KOPT-K1 (cell line): ENCODE measurements around the gene DHX29.

Experiments
- H3K27ac ChIP-seq: fragments of 200-600 bp; sonication (generic); 2 replicates; pipeline ENCODE4 v1.5.1; 2016; ENCODE audit warnings: antibody characterized with exemption, mild to moderate bottlenecking, low read depth, low read length; ENCODE audit not compliant: poor library complexity, severe bottlenecking
- H3K36me3 ChIP-seq: fragments of 200-600 bp; sonication (generic); 2 replicates; pipeline ENCODE4 v1.5.1; 2017; ENCODE audit warnings: antibody characterized with exemption, mild to moderate bottlenecking, low read length, moderate library complexity; ENCODE audit not compliant: insufficient read depth
- H3K9me3 ChIP-seq: fragments of 200-600 bp; sonication (generic); 2 replicates; pipeline ENCODE4 v1.5.1; 2017; ENCODE audit warnings: antibody characterized with exemption, low read length, mild to moderate bottlenecking; ENCODE audit not compliant: insufficient read depth, poor library complexity, severe bottlenecking

DHX29 gene

DNA sequence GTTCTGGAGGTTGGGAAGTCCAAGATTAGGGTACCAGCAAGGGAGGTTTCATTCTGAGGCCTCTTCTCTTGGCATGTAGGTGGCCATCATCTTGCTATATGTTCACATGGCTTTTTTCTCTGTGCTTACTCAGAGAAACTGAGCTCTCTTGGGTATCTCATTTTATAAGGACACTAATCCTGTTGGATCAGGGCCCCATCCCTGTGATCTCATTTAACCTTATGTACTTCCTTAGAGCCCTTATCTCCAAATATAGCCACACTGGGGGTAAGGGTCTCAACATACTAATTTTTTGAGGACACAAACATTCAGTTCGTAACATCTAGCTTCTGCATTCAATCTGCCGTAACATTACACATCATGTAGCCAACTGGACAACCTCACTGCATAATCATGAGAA is 6.6 kb downstream of the DHX29 start:
- no peak overlapping the region for H3K27ac ChIP-seq
- H3K36me3 ChIP-seq, result peaks cover 37% of the 10 kb centered on the region
- H3K9me3 ChIP-seq, result peaks cover 7% of the 10 kb centered on the region

DNA sequence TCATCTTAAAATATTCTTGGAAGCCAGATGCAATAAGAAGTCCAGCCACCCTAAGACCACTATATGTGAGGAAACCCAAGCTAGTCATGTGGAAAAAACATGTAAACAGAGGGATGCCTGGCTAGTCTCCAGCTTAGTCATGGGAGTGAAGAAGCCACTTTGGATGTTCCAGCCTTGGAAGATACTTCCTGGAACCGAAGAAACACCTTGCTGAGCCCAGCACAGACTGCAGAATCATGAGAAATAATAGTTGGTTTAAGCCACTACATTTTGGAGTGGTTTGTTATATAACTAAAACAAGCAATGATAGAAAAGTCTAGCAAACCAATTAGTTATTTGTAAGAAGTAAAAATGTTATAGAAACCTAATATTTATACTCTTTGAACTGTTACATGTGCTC is 12.6 kb downstream of the DHX29 start:
- Histone ChIP-seq H3K27ac (no peak overlapping the region), H3K9me3 (peaks cover 3% of the 10 kb centered on the region), H3K36me3 (peaks cover 80% of the 10 kb centered on the region)

DNA sequence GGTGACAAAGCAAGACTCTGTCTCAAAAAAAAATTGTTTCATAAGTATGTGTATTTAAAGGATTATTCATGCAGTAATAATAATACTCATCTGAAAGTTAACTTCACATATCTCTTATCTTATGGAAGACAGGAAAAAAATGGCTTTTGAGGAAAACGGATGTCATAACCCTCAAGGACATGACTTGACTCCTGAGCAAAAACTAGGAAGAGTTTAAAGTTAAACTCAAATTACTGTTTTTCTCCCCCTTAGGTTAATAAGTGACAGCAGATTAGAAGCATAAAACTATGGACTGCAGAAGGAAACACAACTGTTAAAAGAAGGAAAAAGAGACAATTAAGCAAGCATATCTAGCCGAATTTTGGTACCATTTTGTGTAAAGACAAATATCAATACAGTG is 16.5 kb downstream of the DHX29 start:
- H3K9me3 ChIP-seq, result peaks cover 3% of the 10 kb centered on the region
- peaks cover 93% of the 10 kb centered on the region for H3K36me3 ChIP-seq

DNA sequence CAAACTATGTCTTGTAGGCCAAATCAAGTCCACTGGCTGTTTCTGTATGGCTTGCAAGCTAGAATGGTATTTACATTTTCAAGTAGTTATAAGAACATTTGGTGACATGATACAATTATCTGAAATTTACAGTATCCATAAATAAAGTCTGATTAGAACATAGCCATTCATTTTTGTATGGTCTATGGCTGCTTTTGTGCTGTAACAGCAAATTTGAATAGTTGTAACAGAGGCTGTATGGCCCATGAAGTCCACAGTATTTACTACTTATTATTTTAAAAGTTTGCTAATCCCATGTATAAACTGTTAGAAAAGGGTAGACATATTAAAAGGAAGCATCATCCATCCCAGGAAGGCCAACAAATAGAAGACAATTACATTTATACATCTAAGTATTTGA is 17.7 kb downstream of the DHX29 start:
- no peak overlapping the region for H3K27ac ChIP-seq
- peaks cover 1% of the 10 kb centered on the region for H3K9me3 ChIP-seq
- H3K36me3 ChIP-seq, result peaks cover 93% of the 10 kb centered on the region

More for the DNA sequence above, 16.5 kb downstream of the DHX29 start:
- H3K27ac ChIP-seq, result no peak overlapping the region

DNA sequence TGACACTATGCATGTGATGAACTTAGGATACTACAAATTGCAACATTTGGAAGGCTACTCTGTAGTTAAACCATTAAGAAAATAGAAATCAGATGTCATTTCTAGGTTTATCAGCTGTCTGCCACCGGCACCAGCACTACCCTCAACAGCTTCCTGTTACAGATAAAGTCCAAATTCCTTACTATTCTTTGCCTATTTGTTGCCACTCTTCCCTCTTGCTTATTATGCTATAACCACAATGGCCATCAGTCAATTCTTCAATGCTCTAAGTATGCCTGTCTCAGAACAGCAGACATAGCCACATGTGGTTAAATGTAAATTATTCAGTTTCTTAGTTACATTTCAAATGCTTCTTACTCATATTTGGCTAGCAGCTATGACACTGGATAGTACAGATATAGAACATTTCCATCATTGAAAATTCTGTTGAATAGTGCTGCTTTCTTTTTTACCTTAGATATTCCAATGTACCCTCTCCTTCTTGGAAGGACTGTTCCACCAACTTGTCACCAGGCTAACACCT is 21.0 kb downstream of the DHX29 start:
- H3K9me3 ChIP-seq, result no peaks in the 10 kb centered on the region
- H3K36me3 ChIP-seq, result peaks cover 89% of the 10 kb centered on the region
- no peak overlapping the region for H3K27ac ChIP-seq

DNA sequence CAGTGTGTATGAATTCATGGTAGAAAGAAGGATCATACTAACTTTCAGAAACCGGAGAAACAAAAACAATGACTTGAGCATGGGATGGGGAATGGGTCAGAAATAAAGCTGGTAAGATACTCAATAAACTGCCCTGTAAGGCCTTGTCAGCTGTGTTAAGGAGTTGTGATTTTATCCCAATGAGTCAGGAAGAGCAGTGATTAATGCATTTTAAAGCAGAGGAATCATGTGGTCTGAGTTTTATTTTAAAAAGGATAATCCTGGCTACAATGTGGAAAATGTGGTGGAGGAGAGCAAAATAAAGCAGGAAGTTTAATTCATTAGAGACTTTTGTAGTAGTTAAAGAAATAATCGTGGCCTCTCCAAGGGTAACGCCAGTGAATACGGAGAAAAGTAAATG is 28.7 kb downstream of the DHX29 start:
- H3K36me3 ChIP-seq, result peaks cover 94% of the 10 kb centered on the region
- no peak overlapping the region for H3K27ac ChIP-seq
- H3K9me3 ChIP-seq, result no peaks in the 10 kb centered on the region

DNA sequence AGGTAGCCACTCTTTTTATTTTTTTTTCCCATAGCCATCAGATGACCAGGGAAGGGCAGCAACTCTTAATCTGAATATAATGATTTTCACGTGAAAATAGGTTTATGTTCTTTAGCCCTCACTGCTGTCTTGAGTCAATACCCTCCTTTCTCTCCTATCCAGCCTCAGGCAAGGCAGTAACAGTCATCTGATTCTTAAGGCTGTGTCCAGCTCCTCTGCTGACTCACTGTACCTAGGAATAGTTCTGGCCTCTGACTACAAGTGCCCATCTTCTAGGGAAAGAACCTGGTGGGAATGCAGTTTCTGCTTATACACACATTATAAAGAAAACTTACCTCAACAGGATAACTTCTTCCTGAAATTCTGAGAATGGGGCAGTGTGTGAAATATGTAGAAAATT is 30.7 kb downstream of the DHX29 start:
- Histone ChIP-seq H3K36me3 (peaks cover 95% of the 10 kb centered on the region), H3K9me3 (no peaks in the 10 kb centered on the region), H3K27ac (no peak overlapping the region)

DNA sequence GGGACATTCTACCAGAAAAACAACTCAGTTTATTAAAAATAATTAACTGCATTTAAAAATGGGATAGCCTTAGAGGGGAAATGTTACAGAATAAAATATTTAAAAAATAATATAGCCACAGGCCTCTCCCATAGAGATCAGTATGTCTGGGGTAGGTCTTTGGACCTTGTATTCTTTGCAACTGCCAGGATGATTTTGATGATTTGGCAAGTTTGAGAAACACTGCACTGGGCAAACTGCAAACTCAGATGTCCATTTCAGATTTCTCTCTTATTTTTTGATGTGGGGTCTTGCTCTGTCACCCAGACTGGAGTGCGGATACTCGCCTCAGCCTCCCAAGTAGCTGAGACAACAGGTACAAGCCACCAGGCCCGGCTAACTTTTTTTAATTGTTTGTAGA is 49.2 kb downstream of the DHX29 start:
- Histone ChIP-seq H3K27ac (no peak overlapping the region), H3K9me3 (no peaks in the 10 kb centered on the region), H3K36me3 (peaks cover 85% of the 10 kb centered on the region)

DNA sequence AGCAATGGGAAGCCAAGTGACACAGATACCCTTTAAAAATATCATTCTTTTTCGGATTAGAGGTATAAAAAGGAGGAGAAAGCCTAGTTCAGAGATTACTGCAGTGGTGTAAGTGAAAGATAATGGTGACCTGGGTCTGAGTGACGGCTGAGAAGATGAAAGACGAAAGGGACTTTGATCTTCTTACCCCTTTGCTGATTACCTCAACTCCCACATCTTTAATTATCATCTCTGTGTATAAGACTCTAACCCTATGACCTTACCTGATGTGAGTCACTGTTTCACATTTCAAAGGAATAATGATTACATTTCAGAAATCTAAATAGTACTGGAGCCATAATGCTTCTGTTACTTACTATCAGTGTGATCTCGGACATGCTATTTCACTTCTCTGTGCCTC is 52.7 kb downstream of the DHX29 start:
- Histone ChIP-seq H3K36me3 (peaks cover 56% of the 10 kb centered on the region), H3K27ac (no peak overlapping the region), H3K9me3 (no peaks in the 10 kb centered on the region)

DNA sequence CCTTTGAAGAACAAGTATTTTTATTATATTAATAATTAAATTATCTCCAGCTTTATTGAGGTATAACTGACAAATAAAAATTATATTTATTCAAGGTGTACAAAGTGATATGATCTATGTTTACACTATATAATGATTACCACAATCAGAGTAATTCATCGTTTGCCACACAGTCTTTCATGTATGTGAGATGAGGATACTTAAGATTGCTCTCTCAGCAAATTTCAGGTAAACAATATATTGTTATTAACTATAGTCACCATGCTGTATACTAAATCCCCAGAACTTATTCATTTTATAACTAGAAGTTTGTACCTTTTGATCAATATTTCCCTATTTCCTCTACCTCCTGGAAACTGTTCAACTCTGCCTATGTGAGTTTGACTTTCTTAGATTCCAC is 57.4 kb downstream of the DHX29 start:
- no peak overlapping the region for H3K27ac ChIP-seq

DNA sequence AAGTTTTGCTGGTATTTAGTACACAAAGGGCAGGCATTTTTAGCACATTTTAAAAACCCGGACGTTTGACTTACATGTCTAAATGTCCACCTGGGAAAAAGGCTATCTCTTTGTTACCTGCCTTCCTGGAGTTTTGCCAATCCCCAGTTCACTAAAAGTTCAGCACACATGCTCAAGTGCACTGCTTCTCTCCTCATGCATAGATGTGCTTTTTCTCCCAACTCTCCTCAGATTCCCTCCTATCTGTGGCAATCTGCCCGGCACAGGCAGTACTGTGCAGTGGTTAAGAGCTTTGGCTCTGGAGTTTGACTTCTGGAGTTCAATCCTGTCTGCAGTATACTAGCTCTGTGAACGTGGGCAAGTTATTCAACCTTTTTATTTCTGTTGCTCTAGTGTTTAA is 65.7 kb downstream of the DHX29 start:
- Histone ChIP-seq H3K36me3 (no peaks in the 10 kb centered on the region), H3K9me3 (no peaks in the 10 kb centered on the region), H3K27ac (no peak overlapping the region)

More for the DNA sequence above, 57.4 kb downstream of the DHX29 start:
- Histone ChIP-seq H3K9me3 (peaks cover 13% of the 10 kb centered on the region), H3K36me3 (peaks cover 8% of the 10 kb centered on the region)

DNA sequence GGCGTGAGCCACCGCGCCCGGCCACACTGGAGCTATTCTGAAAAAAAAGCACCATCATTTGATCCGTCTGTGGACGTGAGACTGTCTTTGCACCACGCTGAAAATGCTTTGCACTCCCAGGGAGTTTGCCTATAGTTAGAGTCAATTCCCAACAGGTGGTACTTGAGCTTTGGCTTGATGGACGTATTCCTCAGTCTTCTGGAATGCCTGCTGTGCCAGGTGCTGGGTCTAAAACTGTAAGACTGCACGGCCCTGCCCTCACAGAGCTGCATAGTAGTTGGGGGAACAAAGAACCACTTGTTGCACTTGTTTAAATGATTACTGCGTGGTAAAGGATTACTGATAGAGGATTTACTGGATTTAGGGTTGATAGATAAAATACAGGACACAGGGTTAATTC is 70.7 kb downstream of the DHX29 start:
- H3K27ac ChIP-seq, result no peak overlapping the region
- H3K36me3 ChIP-seq, result no peaks in the 10 kb centered on the region
- H3K9me3 ChIP-seq, result no peaks in the 10 kb centered on the region

DNA sequence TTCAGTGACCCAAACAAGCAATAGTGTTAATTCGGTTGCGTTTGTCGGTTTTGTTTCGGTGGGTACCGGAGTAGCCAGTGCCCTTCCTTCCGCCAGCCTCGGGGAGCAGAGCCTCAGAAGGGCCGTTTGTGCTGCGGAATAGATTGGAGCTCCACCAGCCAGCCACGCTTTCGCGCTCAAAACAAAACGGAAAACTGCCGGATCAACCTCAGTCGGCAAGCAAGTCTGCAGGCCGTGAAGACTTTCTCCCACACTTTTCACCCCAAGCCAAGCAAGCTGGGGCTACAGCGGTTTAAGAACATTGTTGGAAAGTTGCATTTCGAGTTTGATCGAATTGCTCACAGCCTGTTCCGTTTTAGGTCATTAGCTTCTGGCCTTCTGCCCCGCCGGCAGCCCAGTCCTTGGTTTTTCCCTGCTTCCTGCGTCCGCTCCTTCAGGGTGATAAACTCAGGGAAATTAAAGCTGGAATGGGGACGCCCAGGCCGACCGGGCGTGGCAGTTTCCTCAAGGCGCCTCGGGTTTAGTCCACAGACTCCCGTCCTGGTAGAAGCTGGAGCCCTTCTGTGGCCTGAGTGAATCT is 73.3 kb downstream of the DHX29 start:
- Histone ChIP-seq H3K36me3 (no peaks in the 10 kb centered on the region), H3K9me3 (no peaks in the 10 kb centered on the region), H3K27ac (no peak overlapping the region)

DNA sequence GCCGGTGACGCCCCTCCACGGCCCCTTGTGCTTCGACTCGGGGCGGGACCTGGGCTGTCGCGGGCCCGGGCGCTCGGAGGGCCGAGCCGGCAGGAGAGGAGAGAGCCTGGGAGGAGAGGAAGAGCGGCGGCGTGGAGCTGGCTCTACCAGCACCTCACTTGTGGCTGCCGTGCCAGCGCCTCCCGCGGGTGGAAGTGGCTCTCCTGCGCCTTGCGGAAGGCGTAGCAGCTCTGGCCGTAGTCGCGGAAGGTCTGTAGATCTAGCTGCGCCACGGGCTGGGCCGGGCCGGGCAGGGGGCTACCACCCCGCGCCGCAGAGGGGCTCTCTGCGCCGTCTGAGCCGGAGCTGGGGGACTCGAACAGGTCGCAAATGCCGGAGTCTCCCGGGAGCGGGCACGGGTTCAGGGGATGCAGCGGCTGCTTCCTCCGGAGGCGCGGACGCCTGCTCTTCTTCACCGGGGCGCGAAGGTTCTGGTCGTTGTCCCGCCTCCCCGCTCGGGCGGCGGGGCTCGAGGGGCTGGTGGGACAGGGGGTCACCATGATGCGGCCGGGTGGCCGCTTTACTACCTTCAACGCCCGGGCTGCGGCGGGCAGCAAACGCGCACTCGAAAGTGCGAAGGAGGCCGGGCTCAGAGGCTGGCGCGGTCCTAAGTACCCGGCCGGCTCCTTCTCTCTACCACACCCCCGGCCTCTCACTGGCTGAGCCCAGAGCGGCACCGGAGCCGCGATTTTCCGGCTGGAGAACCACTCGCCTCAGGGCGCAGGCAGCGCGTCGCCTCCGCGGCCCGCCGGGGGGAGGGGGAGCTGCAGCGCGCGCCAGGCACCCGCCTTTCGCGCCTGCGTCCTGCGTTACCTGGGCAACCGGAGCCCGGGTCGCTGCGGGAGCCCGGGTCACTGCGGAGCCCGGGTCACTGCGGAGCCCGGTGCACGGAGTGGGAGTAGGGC is 74.2 kb downstream of the DHX29 start, which contains the start of gene CCNO:
Gene CCNO, minus strand, starts transcription at position 624 of the 944 bp plus-strand sequence. Its CDS starts 85 bp downstream, at position 539.
- Histone ChIP-seq H3K9me3 (no peaks in the 10 kb centered on the region), H3K27ac (no peak within 1 kb of the TSS), H3K36me3 (no peaks in the 10 kb centered on the region)

DNA sequence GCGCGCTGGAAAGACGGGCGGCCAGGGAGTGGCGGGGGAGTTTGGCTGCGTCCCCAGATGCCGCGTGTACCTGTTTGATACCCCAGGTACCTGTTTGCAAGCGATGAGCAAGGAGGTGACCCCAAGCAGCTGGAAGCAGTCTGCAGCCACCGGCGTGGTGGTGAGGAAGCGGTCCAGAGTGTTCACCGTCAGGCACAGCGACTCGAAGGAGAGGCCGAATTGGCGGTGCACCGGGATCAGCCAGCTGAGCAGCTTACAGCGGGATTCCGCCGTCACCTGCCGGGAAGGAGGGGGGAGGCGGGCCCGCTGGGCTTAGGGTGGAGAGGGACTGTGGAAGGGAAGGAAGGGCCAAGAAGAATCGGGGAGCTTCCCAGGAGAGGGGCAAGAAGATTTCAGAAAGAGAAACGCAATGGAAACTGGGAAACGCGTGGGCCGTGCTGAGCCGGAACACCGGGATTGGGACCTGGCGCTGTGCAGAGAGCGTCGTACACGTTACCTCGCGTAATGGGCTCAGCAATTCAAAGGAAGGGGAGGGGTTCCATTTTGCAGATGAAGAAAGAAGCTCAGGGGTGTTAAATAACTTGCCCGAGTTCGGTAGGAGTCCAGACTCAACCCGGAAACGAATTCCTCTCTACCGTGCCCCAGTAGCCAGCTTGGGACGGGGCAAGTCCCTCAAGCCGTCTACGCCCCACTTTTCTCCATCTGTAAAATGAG is 75.1 kb downstream of the DHX29 start:
- H3K36me3 ChIP-seq, result no peaks in the 10 kb centered on the region
- H3K9me3 ChIP-seq, result no peaks in the 10 kb centered on the region
- H3K27ac ChIP-seq, result no peak overlapping the region
